CD4-positive, alpha-beta T cell treated with Interleukin-6 at 100 ng/mL for 8 hours (primary cell): ENCODE data around the gene MARCHF7.
"Not testable (repeated sequence)": the region's sequence is repeated elsewhere in the genome, so short reads cannot be mapped to it uniquely, and the experiment has no call there.

Experiments
- DNase-seq: peaks from one replicate; pipeline ENCODE4 v3.0.0-alpha.2; 2020; ENCODE audit warnings: mixed read lengths, low spot score

Gene MARCHF7, protein sequence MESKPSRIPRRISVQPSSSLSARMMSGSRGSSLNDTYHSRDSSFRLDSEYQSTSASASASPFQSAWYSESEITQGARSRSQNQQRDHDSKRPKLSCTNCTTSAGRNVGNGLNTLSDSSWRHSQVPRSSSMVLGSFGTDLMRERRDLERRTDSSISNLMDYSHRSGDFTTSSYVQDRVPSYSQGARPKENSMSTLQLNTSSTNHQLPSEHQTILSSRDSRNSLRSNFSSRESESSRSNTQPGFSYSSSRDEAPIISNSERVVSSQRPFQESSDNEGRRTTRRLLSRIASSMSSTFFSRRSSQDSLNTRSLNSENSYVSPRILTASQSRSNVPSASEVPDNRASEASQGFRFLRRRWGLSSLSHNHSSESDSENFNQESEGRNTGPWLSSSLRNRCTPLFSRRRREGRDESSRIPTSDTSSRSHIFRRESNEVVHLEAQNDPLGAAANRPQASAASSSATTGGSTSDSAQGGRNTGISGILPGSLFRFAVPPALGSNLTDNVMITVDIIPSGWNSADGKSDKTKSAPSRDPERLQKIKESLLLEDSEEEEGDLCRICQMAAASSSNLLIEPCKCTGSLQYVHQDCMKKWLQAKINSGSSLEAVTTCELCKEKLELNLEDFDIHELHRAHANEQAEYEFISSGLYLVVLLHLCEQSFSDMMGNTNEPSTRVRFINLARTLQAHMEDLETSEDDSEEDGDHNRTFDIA

DNA sequence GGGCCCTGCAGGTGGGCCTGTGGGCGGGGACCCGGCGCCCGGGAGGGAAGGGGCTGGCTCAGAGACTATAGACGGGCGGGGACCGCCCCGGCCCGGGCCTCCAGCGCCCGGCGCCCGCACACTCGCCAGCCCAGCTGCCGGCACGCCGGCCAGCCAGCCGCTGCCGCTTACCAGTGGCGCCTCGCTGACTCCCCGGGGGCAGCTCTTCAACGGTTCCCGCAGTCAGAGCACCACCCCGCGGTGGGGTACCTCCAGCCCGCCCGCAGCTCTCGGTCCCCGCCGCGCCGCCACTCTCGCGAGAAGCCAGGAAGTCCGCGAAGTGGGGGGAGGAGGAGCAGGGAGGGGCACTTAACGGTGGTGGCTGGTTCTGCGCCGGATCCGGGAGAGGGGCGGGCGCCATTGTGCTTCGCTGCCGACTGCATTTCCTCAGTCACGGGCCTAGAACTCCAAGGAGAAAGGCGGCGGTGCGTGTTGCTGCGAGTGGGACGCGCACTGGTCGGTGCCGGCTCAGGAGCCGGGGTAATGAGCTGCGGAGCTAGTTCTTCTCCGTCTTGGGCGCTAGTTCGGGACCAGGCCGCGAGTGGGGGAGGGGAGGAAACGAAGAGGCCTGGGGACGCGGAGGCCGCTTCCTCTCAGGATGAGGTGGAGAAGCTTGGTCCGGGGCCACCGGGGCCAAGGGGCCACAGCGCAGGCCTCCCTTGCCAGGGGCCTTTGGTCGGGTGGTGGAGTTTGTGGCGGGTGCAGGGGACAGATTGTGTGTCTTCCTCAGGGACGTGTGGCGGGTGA lies at the start of gene MARCHF7:
MARCHF7 (plus strand) TSS at position 364 of the 786 bp plus-strand sequence. CDS start 16,517 bp downstream, outside the sequence.
- peak; percentile 96 for DNase-seq

DNA sequence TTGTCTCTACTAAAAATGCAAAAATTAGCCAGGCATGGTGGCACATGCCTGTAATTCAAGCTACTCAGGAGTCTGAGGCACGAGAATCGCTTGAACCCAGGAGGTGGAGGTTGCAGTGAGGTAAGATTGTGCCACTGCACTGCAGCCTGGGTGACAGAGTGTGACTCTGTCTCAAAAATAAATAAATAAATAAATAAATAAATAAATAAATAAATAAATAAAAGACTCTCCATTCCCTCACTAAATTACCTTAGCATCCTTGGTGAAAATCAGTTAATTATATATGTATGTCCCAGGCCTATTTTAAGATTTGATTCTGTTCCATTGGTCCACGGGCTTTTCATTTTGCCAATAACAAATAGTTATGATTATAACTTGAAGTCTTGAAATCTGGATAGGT lies 44.9 kb upstream of the MARCHF7 start:
- not testable (repeated sequence) for DNase-seq

DNA sequence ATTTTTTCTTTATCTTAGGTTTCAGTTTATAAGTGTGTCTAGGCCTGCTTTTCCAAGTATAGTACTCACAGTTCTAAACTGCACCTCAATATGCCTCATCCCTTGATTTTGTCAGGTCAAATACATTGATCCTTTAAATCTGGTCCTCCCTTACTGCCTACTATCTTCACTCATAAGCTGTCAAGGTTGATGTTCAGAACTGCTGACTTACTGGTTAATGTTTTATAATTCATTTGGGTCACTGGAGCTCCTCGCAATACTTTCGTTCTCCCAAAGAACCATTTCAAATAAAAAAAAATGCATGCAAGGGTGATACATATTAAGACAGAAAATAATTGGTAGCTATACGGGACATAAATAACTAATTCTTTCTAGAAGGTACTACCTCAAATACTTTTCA lies 41.3 kb upstream of the MARCHF7 start:
- no peak for DNase-seq

DNA sequence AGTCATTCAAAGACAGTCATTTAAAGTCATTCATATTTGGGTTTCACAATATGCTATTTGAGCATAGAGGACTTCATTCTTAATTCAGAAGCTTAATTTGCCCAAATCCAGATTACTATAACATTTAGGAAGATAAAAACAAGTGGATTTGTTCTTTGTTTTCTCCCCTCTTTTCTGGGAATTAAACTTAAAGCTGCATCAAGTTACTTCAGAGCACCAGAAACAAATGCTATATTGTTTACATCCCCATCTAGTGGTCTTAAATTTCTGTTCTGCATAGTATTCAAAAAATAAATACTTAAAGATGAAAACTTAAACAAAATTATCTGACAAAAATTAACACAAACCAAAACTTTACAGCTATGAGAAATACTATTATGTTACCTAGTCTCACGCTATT lies 34.7 kb upstream of the MARCHF7 start:
- no peak for DNase-seq

DNA sequence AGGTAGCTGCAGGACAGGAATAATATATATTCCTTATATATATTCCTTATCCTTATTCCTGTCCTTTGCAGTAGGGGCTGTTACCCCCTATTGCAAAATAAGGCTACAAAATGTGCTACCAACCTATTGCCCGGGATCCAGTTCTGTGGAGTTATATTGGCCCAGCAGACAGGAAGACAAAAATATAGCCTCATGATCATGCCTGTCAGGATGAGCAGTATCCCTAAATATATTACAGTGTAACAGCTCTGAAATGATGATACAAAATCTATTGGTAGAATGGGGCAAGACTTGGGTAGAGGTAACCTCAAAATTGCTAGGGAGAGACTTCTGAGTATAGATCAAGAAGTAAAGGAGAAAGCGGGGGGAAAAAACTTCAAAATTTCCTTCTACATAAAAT lies 31.6 kb upstream of the MARCHF7 start:
- DNase-seq, result no peak

DNA sequence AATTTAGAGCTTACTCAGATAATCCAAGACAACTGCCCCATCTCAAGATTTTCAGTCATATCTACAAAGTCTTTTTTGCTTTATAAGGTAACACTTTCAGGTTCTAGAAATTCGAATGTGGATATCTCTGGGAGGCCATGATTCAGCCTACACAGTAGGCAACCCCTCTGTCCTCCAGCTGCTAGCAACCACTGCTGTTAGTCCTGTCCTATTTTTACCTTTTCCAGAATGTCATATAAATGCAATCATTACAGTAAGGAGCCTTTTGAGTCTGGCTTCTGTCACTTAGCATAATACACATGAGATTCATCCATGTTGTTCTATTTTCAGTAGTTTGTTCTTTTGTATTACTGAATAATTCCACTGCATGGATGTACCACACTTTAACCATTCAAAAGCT lies 28.5 kb upstream of the MARCHF7 start:
- DNase-seq, result no peak

DNA sequence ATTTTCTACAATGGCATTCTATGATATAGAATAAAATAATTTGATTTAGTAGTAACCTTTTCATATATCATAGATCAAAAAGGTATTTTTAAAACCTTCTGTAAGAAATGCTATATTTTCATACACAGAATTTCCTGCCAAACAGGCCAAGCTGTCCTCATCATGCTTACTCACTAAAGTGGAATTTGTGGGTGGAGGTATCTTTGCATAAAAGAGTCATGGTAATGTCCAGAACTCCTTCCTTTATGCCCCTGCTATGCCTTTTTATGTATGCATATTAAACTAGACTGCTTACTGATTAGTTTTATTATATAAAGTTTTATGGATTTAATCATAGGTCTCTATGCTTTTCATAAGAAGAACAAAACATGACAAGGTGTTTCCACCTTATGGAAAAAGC lies 27.5 kb upstream of the MARCHF7 start:
- DNase-seq, result no peak

DNA sequence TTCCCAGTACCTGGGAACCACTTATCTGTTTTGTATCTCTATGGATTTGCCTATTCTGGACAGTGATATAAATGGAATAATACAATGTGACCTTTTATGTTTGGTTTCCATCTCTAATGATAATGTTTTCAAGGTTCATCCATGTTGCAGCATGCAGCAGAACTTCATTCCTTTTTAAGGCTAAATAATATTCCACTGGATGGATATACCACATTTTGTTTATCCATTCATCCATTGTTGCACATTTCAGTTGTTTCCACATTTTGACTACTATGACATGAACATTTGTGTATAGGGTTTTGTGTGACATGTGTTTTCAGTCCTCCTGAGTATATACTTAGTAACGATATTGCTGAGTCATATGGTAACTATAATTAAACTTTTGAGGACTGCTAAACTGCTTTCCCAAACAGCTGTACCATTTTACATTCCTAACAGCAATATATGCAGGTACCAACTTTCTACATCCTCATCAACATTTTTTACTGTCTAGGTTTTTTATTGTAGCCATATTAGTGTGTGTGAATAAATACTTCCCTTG lies 17.7 kb upstream of the MARCHF7 start:
- no peak for DNase-seq

DNA sequence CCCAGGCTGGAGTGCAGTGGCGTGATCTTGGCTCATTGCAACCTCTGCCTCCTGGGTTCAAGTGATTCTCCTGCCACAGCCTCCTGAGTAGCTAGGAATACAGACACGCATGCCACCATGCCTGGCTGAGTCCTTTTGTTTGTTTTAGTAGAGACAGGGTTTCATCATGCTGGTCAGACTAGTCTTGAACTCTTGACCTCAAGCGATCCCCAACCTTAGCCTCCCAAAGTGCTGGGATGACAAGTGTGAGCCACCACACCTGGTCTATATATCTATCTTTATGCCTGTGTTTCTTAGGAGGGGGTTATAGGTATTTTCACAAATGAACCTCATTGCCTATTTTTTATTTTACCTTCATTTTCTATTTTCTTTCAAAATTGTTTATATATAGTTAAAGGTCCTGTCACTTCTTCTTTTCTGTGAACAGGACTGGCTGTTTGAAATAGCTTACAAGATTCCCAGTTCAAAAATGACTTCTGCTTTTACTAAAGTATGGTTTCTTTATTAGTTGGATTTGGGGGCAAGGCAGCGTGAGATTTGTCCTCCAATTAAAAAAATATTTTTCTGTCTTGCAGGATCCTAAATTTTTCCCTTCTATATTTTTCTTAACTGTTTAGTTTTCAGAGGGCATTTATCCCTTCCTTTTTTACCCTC lies 16.4 kb upstream of the MARCHF7 start:
- DNase-seq, result no peak

DNA sequence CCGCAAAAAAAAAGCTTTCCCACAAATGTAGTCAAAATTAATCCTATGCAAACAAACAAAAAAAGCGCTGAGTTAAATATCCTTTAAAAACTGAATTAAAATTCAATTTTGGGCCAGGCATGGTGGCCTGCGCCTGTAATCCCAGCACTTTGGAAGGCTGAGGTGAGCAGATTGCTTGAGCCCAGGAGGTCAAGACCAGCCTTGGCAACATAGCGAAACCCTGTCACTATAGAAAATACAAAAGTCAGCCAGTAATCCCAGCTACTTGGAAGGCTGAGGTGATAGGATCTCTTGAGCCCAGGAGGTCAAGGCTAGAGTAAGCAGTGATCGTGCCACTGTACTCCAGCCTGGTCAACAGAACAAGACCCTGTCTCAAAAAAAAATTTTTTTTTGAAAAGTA lies 8.8 kb upstream of the MARCHF7 start:
- DNase-seq, result no peak

DNA sequence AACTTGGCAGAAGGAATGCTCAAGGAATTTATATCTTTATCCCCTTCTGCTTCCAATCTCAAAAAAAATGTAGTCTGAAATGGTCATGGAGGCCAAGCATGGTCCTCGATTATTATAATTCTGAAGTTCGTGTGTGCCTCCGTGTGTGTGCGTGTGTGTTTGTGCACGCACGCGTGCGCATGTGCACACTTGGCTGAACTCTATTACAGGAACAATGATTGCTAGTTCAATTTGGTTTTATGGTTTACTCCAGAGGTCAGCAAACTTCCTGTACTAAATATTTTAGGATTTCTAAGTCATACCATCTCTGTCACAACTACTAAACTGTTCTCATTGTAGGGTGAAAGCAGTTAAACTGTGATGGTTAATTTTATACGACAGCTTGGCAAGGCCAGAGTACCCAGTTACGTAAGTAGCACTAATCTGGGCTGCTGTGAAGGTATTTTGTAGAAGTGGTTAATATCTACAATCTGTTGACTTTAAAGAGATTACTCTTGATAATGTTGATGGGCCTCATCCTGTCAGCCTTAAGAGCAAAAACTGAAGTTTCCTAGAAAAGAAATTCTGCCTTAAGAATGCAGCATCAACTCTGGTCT lies 5.8 kb upstream of the MARCHF7 start:
- DNase-seq, result no peak

DNA sequence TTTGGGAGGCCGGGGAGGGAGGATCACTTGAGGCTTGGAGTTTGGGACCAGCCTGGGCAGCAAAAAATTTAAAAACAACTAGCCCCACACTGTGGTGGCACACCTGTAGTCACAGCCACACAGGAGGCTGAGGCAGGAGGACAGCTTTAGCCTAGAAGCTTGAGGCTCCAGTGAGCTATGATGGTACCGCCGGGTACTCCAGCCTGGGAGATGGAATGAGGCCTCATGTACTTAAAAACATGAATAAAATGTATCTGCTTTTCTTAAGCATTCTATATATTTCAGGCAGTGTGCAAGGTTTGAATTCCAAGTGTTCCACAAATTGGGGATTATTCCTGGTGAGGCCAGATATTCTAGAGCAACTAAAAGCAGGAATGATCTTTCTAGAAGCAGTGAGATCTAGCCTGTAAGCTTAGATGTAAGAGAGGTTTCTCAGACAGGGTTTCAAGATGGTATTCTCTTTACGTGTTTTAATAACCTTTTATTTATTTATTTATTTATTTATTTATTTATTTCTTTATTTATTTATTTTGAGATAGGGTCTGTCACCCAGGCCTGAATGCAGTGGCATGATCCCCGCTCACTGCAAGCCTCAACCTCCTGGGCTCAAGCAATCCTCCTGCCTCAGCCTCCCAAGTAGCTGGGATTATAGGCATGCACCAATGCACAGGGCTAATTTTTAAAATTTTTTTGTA lies 4.1 kb upstream of the MARCHF7 start:
- no peak for DNase-seq

DNA sequence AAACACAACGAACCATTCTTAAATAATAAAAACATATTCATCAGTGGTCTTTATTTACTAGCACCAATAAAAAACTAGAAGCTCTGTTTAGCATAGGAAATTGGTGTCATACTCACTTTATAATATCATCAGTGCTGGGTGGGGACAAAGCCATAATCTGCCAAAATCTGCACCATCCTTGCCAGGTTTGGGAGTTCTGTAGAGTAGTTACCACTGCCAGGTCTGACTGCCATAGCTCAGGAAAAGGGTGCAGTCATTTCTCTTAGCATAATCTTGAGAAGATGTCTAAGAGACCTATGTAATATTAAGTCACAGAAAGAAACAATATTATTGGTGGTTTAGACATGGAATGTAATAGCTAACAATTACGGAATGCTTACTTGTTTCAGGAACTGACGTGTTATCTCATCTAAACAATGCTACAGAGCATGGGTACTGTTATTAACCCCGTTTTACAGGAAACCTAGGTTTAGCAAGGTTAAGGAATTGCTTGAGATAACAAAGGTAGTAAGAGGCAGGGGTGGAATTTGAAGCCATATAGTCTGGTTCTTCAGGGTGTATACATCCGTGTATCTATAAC lies 1.6 kb upstream of the MARCHF7 start:
- DNase-seq, result no peak

DNA sequence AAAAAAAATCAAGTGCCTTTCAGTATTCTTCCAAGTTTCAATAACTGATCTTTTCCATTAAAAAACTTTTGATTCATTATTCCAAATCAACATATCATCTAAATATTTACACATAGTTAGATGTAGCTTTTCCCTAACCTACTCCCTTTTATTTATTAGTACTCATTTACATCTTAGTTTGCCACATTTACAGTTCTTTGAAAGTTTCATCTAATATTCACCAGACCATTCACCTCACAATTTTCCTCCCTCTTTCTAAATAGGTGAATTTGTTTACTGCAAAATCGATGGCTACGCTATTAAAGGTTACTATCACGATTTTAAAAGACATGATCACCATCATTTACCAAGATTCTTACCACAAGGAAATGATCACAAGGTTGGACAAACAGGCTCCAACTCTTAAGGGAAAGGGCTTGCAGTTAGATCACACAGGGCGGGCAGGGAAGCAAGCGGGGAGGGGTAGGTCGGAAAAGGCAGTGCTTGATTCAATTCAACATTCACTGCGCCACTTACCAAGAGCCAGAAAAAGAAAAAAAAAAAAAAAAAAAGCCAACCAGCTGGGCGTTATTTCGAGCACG lies 654 bp upstream of the MARCHF7 start:
- DNase-seq, result no peak

DNA sequence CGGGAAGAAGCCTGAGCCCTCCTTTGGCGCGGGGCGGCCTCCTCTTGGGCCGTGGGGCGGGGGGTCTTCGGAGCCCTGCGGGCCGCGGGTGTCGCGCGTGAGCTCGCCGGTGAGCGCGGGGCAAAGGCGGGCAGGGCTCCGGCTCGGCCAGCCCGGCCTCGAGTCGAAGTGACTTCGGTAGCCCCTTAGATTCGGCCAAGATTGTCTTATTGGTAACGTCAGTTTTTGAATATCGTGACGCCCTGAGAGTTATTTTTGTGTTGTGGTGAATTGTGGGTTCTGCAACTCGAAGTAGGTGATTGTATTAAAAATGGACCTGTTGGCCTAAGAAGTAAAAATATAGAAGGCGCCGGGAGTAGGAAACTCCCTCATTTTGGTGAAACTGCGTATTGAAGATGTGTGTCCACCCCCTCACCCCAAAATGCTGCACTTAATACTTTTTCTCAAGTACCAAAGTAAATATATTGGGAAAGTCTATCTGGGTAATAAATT lies 669 bp downstream of the MARCHF7 start:
- DNase-seq, result no peak

DNA sequence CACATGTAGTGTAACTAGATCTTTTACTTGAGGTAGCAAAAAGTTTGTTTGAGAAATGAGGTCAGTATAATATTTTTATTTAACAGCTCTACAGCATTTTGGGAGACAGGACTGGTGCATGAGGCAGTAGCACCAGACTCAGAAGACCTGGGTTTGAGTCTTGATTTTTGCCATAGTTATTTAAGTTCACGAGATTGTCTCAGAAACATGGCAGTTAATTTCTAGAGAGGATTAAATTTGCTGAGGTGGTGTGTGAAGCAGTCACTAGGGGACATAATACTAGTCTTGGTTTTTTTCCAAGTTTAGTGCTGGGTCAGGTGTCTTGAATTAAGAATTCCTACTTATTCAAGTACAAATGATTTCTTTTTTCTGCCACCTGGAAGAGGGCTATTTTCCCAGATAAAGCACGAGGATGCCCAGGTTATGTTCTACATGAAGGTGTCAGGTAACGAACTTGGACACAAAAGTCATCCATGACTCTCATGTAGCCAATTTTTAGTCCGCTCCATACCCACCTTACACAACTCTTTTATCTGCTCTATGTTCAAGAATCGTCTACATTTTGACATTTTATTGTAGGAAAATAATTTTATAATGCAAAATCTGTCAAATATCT lies 1.4 kb downstream of the MARCHF7 start:
- DNase-seq, result no peak

DNA sequence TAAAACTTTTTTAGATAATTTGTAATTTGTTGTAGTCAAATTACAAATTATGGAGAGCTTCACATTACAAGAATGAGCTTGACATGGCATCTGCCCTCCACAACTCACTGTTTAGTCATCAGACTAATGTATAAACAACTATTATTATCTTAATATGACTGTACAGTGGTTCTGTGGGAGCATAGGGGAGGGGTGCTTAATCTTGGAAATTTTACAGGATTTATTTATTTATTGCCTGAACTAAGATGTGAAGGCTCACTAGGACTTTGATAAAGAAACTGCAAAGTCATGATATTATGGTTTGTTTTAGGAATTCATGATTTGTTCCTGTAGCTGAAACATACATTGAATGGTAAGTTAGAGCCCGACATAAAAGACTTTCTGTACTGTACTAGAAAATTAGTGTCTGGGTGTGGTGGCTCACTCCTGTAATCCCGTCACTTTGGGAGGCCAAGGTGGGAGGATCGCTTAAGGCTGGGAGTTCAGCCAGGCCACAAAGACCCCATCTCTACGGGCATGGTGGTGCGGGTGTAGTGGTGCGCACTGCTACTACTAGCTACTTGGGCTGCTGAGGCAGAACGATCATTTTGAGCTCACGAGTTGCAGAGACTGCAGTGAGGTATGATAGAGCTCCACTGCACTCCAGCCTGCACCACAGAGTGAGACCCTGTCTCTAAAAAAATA lies 2.1 kb downstream of the MARCHF7 start:
- DNase-seq, result no peak

DNA sequence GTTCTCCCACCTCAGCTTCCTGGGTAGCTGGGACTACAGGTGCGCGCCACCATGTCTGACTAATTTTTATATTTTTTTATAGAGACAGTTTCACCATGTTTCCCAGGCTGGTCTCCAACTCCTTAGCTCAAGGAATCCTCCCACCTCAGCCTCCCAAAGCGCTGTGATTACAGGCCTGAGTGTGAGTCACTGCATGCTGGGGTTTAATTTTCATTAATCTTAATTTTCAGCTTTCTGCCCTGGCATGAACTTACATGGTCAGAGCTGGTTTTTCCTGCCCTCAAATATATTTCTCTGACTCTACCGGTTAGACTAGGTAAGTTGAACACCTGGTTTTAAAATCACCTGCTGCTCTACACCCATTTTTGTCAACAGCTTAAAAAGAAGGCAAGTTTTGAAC lies 3.1 kb downstream of the MARCHF7 start:
- no peak for DNase-seq

DNA sequence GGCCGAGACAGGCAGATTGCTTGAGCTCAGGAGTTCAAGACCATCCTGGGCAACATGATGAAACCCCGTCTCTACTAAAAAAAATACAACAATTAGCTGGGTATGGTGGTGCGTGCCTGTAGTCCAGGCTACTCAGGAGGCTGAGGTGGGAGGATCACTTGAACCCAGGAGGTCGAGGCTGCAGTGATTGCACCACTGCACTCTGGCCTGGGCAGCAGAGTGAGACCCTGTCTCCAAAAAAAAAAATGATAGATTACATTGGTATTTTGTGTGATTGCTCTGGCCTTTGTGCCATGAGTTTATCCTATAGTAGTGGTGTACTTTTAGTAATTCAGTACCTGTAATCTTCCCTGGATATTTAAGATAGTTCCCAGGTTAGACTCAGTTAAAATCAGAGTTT lies 4.1 kb downstream of the MARCHF7 start:
- not testable (repeated sequence) for DNase-seq
